GM12872 (cell line): ENCODE measurements around the gene IQCH.

Source experiments
- CTCF ChIP-seq: IDR thresholded peaks from 3 replicates; pipeline ENCODE4 v1.5.1; 2011; ENCODE audit warnings: low read depth, mild to moderate bottlenecking, low read length, moderate library complexity; ENCODE audit not compliant: insufficient read depth

Gene IQCH

DNA sequence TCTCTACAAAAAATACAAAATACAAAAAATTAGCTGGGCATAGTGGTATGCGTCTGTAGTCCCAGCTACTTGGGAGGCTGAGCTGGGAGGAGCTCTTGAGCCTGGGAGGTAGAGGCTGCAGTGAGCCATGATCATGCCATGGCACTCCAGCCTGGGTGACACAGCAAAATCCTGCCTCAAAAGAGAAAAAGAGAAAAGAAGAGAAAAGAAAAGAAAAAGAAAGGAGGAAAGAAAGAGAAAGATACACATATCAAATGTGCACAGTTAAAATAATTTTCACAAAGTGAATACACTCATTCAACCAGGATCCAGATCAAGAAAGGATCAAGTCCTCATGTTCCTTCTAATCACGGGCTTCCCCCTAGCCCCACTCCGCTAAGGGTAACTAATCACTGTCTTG is 260.5 kb downstream of the IQCH start:
- no peak for TF ChIP-seq CTCF

DNA sequence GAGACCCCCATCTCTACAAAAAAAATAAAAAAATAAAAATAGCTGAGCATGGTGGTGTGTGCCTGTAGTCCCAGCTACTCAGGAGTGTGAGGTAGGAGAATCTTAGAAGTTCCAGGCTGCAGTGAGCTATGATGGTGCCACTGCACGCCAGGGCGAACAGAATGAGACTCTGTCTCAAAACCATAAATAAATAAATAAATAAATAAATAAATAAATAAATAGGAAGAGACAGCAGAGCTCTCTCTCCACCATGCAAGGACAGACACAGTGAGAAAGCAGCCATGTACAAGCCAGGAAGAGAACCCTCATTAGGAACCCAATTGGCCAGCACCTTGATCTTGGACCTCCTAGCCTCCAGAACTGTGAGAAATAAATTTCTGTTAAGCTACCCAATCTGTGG is 261.0 kb downstream of the IQCH start:
- no peak for TF ChIP-seq CTCF

GRCh38 chr15:67520321-67521028 is 265.9 kb downstream of the IQCH start:
- no peak for TF ChIP-seq CTCF

- TF ChIP-seq CTCF = no peak
These were observed 266.6 kb downstream of the IQCH start, which contains the start of gene C15orf61 for GRCh38 chr15:67521029-67521782. C15orf61 (plus strand) TSS chr15:67521131; CDS start chr15:67521249, 118 bp downstream.

DNA sequence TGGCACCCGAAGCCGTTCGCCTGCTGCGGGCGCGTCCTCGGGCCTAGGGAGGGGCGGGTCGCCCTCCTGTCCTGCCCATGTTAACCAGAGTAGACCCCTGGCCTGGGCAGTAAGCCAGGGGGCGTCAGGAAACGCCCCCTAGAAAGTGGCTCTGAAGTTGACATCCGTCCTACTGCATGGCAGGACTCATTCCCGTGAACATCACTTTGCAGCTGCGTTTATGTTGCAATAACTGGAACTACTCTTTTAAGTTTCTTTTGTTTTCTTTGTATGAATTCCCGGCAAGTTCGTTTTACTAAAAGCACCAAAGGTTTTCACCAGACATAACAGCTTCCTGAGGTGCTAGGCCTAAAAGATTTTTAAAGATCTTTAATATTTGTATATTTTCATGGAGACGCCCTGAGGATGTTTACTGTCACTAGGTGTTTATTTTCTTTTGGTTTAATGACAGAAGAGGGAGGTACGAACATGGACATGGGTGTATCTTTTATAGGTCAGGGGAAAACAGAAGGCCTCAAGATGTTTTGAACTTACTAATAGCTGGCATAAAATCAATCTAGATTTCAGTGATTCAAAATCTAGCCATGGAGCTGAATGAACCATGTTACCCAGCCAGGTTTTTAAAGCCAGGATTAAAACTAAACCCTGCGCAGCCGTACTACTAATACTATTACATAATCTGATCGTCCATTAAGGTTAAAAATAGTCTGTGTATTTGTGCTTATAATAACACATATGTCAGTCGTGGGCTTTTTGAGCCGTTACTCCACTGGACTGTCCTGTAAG is 267.4 kb downstream of the IQCH start:
- no peak for TF ChIP-seq CTCF

DNA sequence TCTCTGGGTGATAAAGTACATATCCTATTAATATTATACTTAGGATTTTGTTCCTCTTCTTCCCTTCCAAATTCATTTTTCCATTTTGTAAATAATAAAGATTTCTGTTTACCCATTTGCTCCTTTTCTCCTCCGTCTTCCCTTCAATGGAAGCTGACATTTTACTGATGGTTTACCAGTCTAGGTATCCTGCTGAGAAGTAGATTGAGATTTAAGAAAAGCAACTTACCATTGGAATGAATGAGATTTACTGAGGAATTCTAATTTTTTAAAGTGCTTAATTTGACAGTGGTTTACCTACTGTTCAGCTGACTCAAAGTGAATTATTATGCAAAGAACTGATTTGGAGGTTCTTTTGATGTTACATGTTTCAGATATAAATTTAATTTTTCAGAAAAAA is 268.7 kb downstream of the IQCH start:
- TF ChIP-seq CTCF = no peak

DNA sequence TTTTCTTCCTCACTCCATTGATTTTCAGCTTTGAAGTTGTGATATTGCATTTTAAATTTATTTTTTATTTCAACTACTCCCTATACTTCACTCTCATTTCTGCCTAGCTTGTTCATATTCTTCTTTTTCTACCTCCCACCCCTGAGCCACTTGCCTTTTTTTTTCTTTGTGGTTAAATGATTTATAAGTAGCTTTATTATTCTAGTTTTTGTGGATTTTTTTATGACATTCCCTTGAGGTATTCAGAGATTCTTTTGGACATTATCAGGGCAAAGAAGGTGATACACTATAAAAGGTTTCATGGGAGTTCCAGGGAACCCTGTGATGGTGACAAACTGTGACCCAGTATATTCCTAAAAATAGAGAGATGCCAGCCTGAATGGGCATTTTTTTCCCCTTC is 269.6 kb downstream of the IQCH start:
- no peak for TF ChIP-seq CTCF
